SH-SY5Y (cell line): ENCODE data around the gene GNAI1.

Experiments used
- GATA2 ChIP-seq: IDR thresholded peaks from 2 replicates; pipeline ENCODE4 v1.6.1; 2011; ENCODE audit warnings: mild to moderate bottlenecking, low read depth, low read length
- GATA3 ChIP-seq: IDR thresholded peaks from 2 replicates; pipeline ENCODE4 v1.6.1; 2011; ENCODE audit warnings: low read depth, mild to moderate bottlenecking, low read length, moderate library complexity

GRCh38 chr7:80154656-80155333 lies 20.2 kb downstream of the GNAI1 start:
- TF ChIP-seq GATA2 = no peak
- TF ChIP-seq GATA3 = no peak
